Osteocyte (in vitro differentiated cells): ENCODE data around the gene TRAPPC1. TPM values are rescaled to one million over a fixed set of nuclear protein-coding genes. Genes with fewer than 3 reads are reported as not detected.

Experiments used
- DNase-seq: peaks from one replicate; pipeline ENCODE4 v3.0.0; 2021; ENCODE audit warnings: mixed read lengths; ENCODE audit not compliant: unreplicated experiment; ENCODE audit errors: extremely low spot score
- H3K27ac Mint-ChIP-seq: one replicate; pipeline ENCODE4 v1.8.0; 2021; ENCODE audit warnings: mild to moderate bottlenecking, mixed read lengths; ENCODE audit not compliant: unreplicated experiment
- H3K27me3 Mint-ChIP-seq: one replicate; pipeline ENCODE4 v1.8.0; 2021; ENCODE audit warnings: mixed read lengths; ENCODE audit not compliant: unreplicated experiment
- H3K36me3 Mint-ChIP-seq: one replicate; pipeline ENCODE4 v1.8.0; 2021; ENCODE audit warnings: mixed read lengths; ENCODE audit not compliant: unreplicated experiment
- H3K4me1 Mint-ChIP-seq: one replicate; pipeline ENCODE4 v1.8.0; 2021; ENCODE audit warnings: mixed read lengths; ENCODE audit not compliant: unreplicated experiment
- H3K4me3 Mint-ChIP-seq: one replicate; pipeline ENCODE4 v1.8.0; 2021; ENCODE audit warnings: mild to moderate bottlenecking, moderate library complexity, mixed read lengths; ENCODE audit not compliant: unreplicated experiment
- H3K9me3 Mint-ChIP-seq: one replicate; pipeline ENCODE4 v1.8.0; 2021; ENCODE audit warnings: mixed read lengths; ENCODE audit not compliant: unreplicated experiment
- CTCF ChIP-seq: fragments of 200-600 bp; sonication (generic); IDR thresholded peaks from 2 replicates; pipeline ENCODE4 v1.5.0; 2021; ENCODE audit warnings: antibody characterized with exemption, mild to moderate bottlenecking, moderate library complexity
- total RNA-seq: library from RNA; stranded (reverse); gene quantifications from 2 replicates; pipeline ENCODE4 v1.2.1, GENCODE V29; 2021

TRAPPC1 gene
- total RNA-seq, 1 donor from 2014 or later = 122 TPM

GRCh38 chr17:7971651-7972050, 39.9 kb upstream of the TRAPPC1 start:
- TF ChIP-seq CTCF = no peak
- H3K9me3 Mint-ChIP-seq = peaks cover 11% of the 10 kb centered on the region
- H3K4me3 Mint-ChIP-seq = no peak overlapping the region
- no peaks in the 10 kb centered on the region for H3K36me3 Mint-ChIP-seq
- H3K4me1 Mint-ChIP-seq = no peaks in the 10 kb centered on the region
- no peak overlapping the region for H3K27ac Mint-ChIP-seq
- DNase-seq = no peak
- peaks cover 27% of the 10 kb centered on the region for H3K27me3 Mint-ChIP-seq

- no peak overlapping the region for H3K4me3 Mint-ChIP-seq
- H3K36me3 Mint-ChIP-seq = no peaks in the 10 kb centered on the region
- H3K4me1 Mint-ChIP-seq = no peaks in the 10 kb centered on the region
- peaks cover 3% of the 10 kb centered on the region for H3K9me3 Mint-ChIP-seq
- H3K27ac Mint-ChIP-seq = no peak overlapping the region
- peaks cover 19% of the 10 kb centered on the region for H3K27me3 Mint-ChIP-seq
- TF ChIP-seq CTCF = no peak
- no peak for DNase-seq
These were observed 37.7 kb upstream of the TRAPPC1 start for GRCh38 chr17:7969433-7969832.

GRCh38 chr17:7967751-7968150, 36.0 kb upstream of the TRAPPC1 start:
- peaks cover 19% of the 10 kb centered on the region for H3K27me3 Mint-ChIP-seq
- H3K4me3 Mint-ChIP-seq = no peak overlapping the region

GRCh38 chr17:7961421-7961820, 29.7 kb upstream of the TRAPPC1 start:
- H3K27me3 Mint-ChIP-seq = peaks cover 5% of the 10 kb centered on the region
- no peaks in the 10 kb centered on the region for H3K9me3 Mint-ChIP-seq
- DNase-seq = no peak

More at GRCh38 chr17:7967751-7968150, 36.0 kb upstream of the TRAPPC1 start:
- Mint-ChIP-seq H3K36me3 (no peaks in the 10 kb centered on the region), H3K9me3 (no peaks in the 10 kb centered on the region), H3K27ac (no peak overlapping the region), H3K4me1 (no peaks in the 10 kb centered on the region)
- TF ChIP-seq CTCF = no peak
- no peak for DNase-seq

More at GRCh38 chr17:7961421-7961820, 29.7 kb upstream of the TRAPPC1 start:
- peaks cover under 1% of the 10 kb centered on the region for H3K4me1 Mint-ChIP-seq
- TF ChIP-seq CTCF = no peak
- no peak overlapping the region for H3K4me3 Mint-ChIP-seq
- H3K36me3 Mint-ChIP-seq = no peaks in the 10 kb centered on the region
- no peak overlapping the region for H3K27ac Mint-ChIP-seq
